DMS53 (cell line): ENCODE results near the gene WWOX.

Experiments
- DNase-seq: peaks from one replicate; lab custom pipeline; 2025; lab: John Stamatoyannopoulos, UW

Gene WWOX

DNA sequence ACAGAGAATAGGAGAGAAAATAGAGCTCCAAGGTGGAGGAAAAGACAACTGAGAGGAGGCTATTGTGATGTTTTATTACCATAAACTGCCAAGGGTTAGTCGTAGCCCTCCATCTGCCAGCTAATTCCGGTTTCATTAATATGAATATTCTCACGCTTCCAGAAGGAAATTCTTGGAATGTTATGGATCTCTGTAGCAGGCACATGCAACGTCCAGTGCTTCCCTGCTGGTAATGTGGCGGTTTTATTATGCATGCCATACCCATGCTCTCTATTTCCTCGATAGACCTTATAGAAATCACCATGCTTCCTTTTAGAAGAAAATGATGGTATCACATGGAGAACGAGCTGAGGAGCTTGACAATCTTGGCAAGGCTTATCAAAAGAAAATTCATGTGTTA is 1037.5 kb downstream of the WWOX start:
- no peak for DNase-seq

- DNase-seq, result no peak
Observed at GRCh38 chr16:79137426-79137939, 1038.0 kb downstream of the WWOX start.

GRCh38 chr16:79139799-79140198 is 1040.3 kb downstream of the WWOX start:
- DNase-seq, result no peak

- DNase-seq, result no peak
Observed at GRCh38 chr16:79143026-79143425, 1043.6 kb downstream of the WWOX start.

DNA sequence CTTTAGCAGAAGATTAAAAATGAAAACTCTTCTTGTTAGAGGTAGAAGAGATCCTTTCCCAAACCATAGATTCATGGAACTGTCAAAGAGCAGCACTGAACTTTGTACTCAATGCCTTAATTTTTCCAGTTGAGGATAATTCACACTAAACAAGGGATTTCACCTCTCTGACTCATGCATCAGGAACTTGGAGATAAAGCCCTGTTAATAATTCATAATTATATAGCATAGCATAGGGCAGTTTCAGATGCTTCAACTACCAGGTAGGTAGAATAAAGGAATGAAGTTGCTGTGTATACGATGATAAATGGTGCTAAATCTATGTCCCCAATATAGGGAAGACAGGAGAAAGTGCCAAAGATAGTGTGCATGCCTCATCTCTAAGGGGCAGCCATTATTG is 1050.7 kb downstream of the WWOX start:
- DNase-seq, result no peak

GRCh38 chr16:79150632-79151310 is 1051.3 kb downstream of the WWOX start:
- no peak for DNase-seq

DNA sequence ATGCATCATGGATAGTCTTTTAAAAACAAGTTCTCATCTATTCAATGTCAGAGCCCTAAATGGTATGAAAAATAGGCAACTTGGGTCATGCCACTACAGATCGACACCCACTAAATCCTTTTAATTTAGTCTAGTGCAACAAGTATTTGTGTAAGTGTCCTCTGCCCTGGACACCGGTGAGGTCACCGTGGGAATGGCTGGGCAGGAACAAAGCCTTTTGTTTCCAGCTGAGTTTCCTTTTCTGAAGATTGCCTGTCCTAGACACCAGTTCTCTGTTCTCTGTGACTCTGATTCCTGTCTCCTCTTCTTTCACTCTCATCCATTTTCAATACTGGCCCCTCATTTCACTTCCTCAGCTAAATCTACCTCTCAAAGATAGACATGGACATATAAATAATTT is 1054.6 kb downstream of the WWOX start:
- DNase-seq, result no peak

DNA sequence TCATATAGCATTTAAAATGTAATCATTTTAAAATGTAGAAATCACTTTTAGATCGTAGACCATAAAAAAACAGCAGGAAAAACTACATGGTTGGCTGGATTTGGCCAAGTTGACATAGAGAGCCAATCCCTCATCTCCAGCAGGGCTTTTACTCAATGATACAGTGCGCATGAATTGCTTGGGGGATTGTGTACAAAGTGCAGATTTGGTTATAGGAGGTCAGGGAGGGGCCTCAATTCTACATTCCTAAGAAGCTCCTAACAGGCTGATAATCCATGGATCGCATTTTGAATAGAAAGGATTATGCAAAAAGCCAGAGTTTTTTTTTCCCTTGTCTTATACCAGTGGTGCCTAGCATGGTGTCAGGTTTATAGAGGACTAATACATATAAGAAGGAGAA is 1056.0 kb downstream of the WWOX start:
- no peak for DNase-seq

DNA sequence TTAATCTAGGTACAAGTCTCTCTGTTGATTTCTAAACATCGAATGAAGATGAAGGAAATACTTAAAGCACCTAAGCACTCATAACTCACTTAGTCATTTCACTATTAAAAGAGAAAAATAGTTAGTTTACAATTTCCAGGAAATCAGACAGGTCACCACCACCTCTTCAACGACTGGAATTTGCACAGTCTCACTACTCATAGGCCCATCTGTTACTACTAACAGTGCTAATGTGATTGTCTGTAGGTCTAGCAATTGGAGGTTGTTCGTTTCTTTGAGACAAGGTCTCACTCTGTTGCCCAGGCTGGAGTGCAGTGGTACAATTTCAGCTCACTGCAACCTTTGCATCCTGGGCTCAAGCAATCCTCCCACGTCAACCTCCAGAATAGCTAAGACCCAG is 1056.5 kb downstream of the WWOX start:
- no peak for DNase-seq

DNA sequence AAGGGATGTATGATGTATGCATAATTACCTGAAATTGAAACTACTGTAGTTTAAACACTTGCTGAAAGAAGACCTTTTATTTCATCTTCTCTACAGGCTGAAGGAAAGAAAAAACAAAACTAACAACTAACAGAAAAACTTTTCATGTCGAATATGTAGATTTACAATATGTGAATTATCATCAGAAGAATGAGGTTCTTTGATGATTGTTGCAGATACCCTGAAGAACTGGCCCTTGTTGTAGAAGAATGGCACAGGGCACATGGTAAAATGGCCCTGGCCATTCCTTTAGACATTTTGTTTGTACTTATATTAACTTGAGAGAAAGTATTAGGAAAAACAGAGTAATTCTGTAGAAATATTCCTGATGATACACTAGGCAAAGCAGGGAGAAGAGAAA is 1057.3 kb downstream of the WWOX start:
- no peak for DNase-seq

GRCh38 chr16:79158337-79158736 is 1058.9 kb downstream of the WWOX start:
- no peak for DNase-seq

DNA sequence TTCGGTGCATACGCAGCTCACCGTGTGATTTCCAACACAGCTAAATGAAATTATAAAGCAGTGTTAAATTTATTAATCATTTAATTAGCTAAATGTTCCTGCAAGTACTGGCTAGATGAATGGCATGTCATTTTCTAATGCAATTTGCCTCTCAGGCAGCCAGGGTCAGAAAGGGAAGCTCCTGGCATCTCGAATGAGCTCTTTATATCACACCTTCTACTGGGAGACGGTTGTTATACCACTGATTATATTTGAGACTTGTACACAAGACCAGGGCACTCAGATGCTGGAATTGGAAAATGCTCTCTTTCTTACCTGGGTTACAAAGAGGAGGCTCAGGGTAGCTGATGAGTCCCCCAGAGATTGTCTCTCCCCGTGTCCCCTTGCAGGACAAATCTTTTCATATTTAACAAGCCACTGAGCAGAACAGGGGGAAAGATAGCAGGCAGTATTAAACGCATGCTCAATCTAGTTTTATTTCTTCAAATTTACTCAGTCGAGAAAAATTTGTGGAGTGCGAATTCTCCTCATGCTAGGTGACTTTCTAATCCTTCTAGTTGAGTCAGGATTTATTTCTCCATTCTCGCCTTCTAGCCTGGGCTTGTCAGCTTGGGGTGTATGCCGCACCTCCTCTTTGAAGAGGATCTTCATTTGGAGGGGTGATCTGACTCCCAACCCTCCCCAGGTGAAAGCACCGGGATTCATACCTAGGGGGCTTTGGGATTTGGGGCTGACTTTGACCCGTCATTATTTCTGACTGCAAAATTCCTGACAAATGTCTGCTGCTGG is 1060.0 kb downstream of the WWOX start:
- no peak for DNase-seq

DNA sequence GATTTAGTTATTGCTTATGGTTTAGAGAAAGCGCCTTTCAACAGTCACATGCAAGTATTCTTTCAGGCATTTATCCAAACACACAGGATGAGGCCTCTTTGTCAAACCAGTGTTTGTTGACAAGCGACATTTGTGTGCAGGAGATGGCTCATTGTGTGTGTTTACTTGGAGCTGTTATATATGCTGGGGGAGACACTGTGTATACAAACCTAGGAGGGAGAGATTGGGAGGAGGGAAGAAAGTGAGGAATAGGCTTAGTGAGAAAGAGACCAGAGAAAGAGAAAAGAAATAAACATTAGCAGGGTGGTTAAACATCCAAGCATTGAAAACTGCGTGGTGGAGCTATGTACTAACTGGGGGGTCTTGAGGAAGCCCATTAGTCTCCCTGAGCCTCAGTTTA is 1063.5 kb downstream of the WWOX start:
- DNase-seq, result peak; percentile 51

- DNase-seq, result peak; percentile 32
Observed at GRCh38 chr16:79163691-79164387, 1064.4 kb downstream of the WWOX start.

DNA sequence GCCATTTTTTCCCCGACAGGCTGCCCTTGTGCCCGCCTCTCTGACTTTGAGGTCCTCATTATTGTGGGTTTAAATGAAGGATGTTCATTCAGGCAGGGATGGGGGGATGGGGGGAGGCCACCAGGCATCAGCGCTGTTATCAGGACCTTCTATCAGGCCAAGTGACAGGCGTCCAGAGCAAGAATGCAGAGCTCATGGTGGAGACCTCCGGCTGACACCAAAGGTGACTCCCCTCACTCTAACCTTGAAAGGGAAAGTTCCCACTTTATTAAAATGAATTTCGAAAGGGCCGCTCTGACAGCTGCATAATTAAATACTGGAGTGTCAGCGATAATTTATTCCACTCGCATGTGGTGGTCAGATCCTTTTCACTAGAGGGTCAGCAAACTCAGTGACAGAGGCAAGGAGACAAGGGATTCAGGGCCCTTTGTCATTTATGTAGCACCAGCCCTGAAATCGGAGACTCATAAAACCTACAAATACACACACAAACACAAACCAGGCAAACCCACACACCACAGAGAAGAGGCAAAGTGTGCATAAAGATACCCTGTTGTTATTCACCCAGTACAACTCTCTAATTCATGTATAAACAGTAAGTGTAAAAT is 1065.0 kb downstream of the WWOX start:
- DNase-seq, result no peak

DNA sequence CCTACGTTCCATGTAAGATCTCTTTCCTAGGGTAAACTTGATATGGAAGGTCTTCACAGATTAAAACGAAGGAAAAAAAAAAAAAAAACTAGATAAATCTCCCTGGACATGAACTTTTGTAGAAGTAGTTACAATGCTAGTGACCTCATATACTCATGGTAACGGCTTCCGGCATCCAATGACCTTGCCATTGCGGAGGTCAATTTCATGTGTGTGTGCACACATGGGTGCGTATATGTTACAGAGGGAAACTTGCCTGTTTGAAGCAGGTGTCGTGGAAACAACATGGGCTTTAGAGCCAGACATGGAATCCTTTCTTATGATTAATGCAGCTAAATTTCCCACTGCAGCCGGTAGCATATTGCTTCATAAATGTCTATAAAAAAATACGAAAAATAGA is 1065.6 kb downstream of the WWOX start:
- no peak for DNase-seq

GRCh38 chr16:79165506-79165905 is 1066.1 kb downstream of the WWOX start:
- no peak for DNase-seq

DNA sequence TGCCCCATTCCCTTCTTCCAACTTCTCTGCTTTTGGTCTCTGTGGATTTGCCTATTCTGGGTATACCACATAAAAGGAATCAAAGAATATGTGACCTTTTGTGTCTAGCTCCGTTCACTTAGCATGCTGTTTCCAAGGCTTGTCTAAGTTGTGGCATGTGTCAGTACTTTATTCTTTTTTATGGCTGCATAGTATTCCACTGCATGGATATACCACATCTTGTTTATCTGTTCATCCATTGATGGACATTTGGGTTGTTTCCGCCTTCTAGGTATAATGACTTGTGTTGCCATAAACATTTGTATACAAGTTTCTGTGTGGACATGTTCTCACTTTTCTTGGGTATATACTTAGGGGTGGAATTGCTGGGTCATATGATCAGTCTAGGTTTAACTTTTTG is 1068.4 kb downstream of the WWOX start:
- no peak for DNase-seq

DNA sequence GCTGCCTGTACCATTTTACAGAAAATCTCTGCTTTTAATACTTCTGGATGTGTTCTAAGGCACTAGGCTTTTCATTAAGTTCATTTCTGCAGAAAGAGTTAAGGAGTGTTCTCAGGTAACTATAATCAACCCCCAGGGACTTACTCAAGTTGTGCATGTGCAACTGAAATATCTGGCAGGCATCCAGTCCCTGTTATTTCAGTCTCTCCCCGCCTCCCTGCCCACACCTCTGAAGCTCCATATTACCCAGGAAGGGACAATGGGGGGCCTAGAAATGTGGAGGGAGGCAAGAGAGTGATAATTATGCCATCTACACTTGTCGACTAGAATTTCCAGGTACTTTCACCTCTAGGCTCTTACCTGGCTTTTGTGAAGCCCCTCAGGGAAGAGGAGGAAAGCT is 1068.9 kb downstream of the WWOX start:
- DNase-seq, result no peak

DNA sequence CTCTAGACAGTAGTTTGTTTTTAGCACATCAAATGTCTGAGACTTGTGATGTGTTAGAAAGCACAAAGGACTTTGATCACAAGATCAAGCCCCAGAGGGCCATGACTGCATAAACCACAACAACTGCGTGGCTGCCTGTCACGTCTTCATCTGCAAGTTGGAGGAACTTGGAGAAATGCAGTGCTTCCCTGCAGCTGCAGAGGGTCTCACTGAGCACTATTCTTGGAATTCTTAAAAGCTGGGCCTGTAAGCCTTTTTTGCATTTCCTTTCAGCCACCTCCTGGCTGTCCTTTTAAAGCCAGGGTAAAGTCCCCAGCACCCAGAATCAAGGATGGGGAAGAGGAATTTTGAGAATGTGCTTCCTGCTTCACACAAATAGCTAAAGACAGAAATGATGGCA is 1069.8 kb downstream of the WWOX start:
- no peak for DNase-seq

GRCh38 chr16:79170555-79171246 is 1071.2 kb downstream of the WWOX start:
- no peak for DNase-seq

GRCh38 chr16:79171504-79171903 is 1072.0 kb downstream of the WWOX start:
- DNase-seq, result no peak
